OCI-LY7 (cell line): ENCODE data around the gene MYOZ1.

ENCODE experiments used
- CTCF ChIP-seq: fragments of 200-600 bp; sonication (generic); conservative IDR thresholded peaks from 2 replicates; pipeline ENCODE4 v1.5.1; 2014; ENCODE audit warnings: mild to moderate bottlenecking, antibody characterized with exemption, low read length, moderate library complexity, mixed read lengths
- EZH2phosphoT487 ChIP-seq: fragments of 200-600 bp; sonication (generic); IDR thresholded peaks from 2 replicates; pipeline ENCODE4 v1.6.1; 2018; ENCODE audit warnings: low read depth, borderline replicate concordance, mild to moderate bottlenecking, mixed run types, antibody characterized with exemption, low read length, moderate library complexity, mixed read lengths

- no peak for TF ChIP-seq CTCF
- no peak for TF ChIP-seq EZH2phosphoT487
These were observed 7.9 kb upstream of the MYOZ1 start for GRCh38 chr10:73648975-73649829.
